Uterus (tissue), 2 donors: ENCODE measurements around the gene NHERF1.

ENCODE experiments used
- POLR2A ChIP-seq, 2 donors: fragments of 450-650 bp; IDR thresholded peaks; one replicate each; pipeline ENCODE4 v1.6.1; 2016; ENCODE audit warnings: antibody characterized with exemption in 2 of 2, mild to moderate bottlenecking in 1 of 2, moderate library complexity in 1 of 2
- TF ChIP-seq, protein P1 (sequence below), 4 experiments: fragments of 200-600 bp in 2 of 4; fragments of 450-650 bp in 2 of 4; sonication (generic) in 2 of 4; IDR thresholded peaks; one replicate each; pipeline ENCODE4 v1.5.1; 2016 to 2019; ENCODE audit warnings: antibody characterized with exemption in 4 of 4, mild to moderate bottlenecking in 2 of 4, moderate library complexity in 1 of 4

DNA sequence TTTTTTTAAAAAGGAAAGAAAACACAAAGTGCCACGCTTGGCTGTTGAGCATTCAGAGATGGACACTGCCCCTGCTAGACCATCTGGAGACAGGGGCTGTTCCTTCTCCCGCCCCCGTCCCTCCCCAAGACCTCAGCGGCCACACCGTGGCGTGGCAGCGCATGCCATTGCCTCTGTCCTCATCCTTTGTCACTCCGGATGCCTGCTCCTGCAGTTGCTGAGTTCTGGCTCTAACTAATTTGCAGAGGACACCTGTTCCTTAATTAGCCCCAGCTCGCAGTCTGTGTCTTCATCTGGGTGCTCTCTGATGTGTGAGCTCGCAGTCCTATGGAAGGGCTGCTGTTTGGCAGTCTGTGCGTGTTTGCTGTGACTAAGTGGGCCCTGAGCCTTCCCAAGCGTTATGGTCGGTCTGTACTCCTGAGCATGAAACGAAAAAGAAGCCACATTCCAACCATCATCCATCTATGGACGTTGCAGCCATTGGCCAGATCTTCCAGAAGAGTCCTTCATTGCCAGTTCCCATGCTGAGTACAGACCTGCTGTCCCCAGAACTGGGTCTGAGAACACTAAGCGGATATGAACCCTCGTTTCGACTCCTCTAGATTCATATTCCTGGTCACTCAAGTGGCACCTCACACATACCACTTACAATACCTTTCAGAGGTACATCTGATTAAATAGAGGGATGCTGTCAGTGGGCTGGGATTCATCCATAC, 68.6 kb downstream of the NHERF1 start:
- TF ChIP-seq, protein P1, sequence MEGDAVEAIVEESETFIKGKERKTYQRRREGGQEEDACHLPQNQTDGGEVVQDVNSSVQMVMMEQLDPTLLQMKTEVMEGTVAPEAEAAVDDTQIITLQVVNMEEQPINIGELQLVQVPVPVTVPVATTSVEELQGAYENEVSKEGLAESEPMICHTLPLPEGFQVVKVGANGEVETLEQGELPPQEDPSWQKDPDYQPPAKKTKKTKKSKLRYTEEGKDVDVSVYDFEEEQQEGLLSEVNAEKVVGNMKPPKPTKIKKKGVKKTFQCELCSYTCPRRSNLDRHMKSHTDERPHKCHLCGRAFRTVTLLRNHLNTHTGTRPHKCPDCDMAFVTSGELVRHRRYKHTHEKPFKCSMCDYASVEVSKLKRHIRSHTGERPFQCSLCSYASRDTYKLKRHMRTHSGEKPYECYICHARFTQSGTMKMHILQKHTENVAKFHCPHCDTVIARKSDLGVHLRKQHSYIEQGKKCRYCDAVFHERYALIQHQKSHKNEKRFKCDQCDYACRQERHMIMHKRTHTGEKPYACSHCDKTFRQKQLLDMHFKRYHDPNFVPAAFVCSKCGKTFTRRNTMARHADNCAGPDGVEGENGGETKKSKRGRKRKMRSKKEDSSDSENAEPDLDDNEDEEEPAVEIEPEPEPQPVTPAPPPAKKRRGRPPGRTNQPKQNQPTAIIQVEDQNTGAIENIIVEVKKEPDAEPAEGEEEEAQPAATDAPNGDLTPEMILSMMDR (IDR thresholded peaks at IDR 0.05) = no peak
- TF ChIP-seq POLR2A (IDR thresholded peaks at IDR 0.05) = no peak
